IMR-90 (cell line): ENCODE measurements around the gene LDAH. TPM values are rescaled to one million over a fixed set of nuclear protein-coding genes. Genes with fewer than 3 reads are reported as not detected.

Source experiments
- ATAC-seq: fragments of 200-7000 bp; cut with Tn5 transposase; 2 replicates; pipeline ENCODE4 v1.9.1; 2020; ENCODE audit warnings: low read depth, mild to moderate bottlenecking, moderate library complexity
- BruUV-seq: library from RNA; stranded (reverse); fragments of 400-500 nt; replicated peaks from 2 replicates; lab custom pipeline; 2021; lab: Mats Ljungman, UMichigan
- CTCF ChIA-PET: fragments of 300-600 bp; formaldehyde crosslinking; extraction: SDS; loops from one replicate; lab custom pipeline; 2021; ENCODE audit warnings: antibody characterized with exemption; lab: Yijun Ruan, JAX
- POLR2A ChIA-PET: fragments of 300-600 bp; sonication (Branson Sonifier 250); formaldehyde crosslinking; loops from one replicate; lab custom pipeline; 2022; ENCODE audit warnings: antibody characterized with exemption; ENCODE audit not compliant: unreplicated experiment; lab: Charles Lee
- DNase-seq: peaks from one replicate; pipeline ENCODE4 v3.0.0; 2013
- H2AFZ ChIP-seq: replicated peaks from 2 replicates; pipeline ENCODE3; 2013; ENCODE audit warnings: low read length, mild to moderate bottlenecking; ENCODE audit not compliant: poor library complexity
- H2AK5ac ChIP-seq: 2 replicates; pipeline ENCODE4 v1.6.1; 2013; ENCODE audit warnings: low read depth, low read length, inconsistent platforms
- H2AK9ac ChIP-seq: replicated peaks from 2 replicates; pipeline ENCODE3; 2013; ENCODE audit warnings: mild to moderate bottlenecking, low read depth, low read length, moderate library complexity; ENCODE audit not compliant: poor library complexity
- H2BK120ac ChIP-seq: 2 replicates; pipeline ENCODE4 v1.6.1; 2013; ENCODE audit warnings: low read depth, low read length, inconsistent platforms
- H2BK15ac ChIP-seq: 3 replicates; pipeline ENCODE4 v1.6.1; 2013; ENCODE audit warnings: low read depth, low read length, inconsistent platforms
- H2BK20ac ChIP-seq: 2 replicates; pipeline ENCODE4 v1.6.1; 2013; ENCODE audit warnings: low read depth, mild to moderate bottlenecking, inconsistent platforms, low read length, moderate library complexity
- H2BK5ac ChIP-seq: 2 replicates; pipeline ENCODE4 v1.6.1; 2013; ENCODE audit warnings: mild to moderate bottlenecking, low read depth, low read length, inconsistent platforms; ENCODE audit not compliant: poor library complexity, severe bottlenecking
- H3K14ac ChIP-seq: replicated peaks from 2 replicates; pipeline ENCODE4 v1.6.1; 2013; ENCODE audit warnings: low read depth, low read length, inconsistent platforms
- H3K18ac ChIP-seq: 2 replicates; pipeline ENCODE4 v1.6.1; 2013; ENCODE audit warnings: low read depth, low read length, control low read depth
- H3K23ac ChIP-seq: 2 replicates; pipeline ENCODE4 v1.6.1; 2013; ENCODE audit warnings: low read depth, low read length, inconsistent platforms
- H3K27ac ChIP-seq: 2 replicates; pipeline ENCODE4 v1.5.1; 2013; ENCODE audit warnings: mild to moderate bottlenecking, control low read depth, low read length; ENCODE audit not compliant: insufficient read depth
- H3K27me3 ChIP-seq: 2 replicates; pipeline ENCODE4 v1.6.1; 2013; ENCODE audit warnings: low read length; ENCODE audit not compliant: control insufficient read depth, insufficient read depth
- H3K36me3 ChIP-seq: 2 replicates; pipeline ENCODE4 v1.6.1; 2013; ENCODE audit warnings: low read length, mixed read lengths; ENCODE audit not compliant: control insufficient read depth, insufficient read depth
- H3K4ac ChIP-seq: 2 replicates; pipeline ENCODE4 v1.6.1; 2013; ENCODE audit warnings: low read depth, low read length, inconsistent platforms
- H3K4me1 ChIP-seq: 2 replicates; pipeline ENCODE4 v1.6.1; 2013; ENCODE audit warnings: low read length, mixed read lengths; ENCODE audit not compliant: control insufficient read depth, insufficient read depth
- H3K4me2 ChIP-seq: 2 replicates; pipeline ENCODE4 v1.6.1; 2013; ENCODE audit warnings: low read depth, mild to moderate bottlenecking, control low read depth, low read length, moderate library complexity
- H3K4me3 ChIP-seq: 2 replicates; pipeline ENCODE4 v1.5.1; 2013; ENCODE audit warnings: low read depth, mild to moderate bottlenecking, control low read depth, low read length, moderate library complexity; ENCODE audit not compliant: insufficient read depth
- H3K56ac ChIP-seq: 2 replicates; pipeline ENCODE4 v1.6.1; 2013; ENCODE audit warnings: low read length, inconsistent platforms; ENCODE audit not compliant: insufficient read depth; ENCODE audit errors: extremely low read depth
- H3K79me1 ChIP-seq, 2 experiments: 2 replicates each; pipeline ENCODE4 v1.6.1; 2013; ENCODE audit warnings: low read length in 2 of 2, inconsistent platforms in 1 of 2, low read depth in 1 of 2
- H3K9ac ChIP-seq: 2 replicates; pipeline ENCODE4 v1.6.1; 2013; ENCODE audit warnings: low read depth, low read length, control low read depth
- H3K9me1 ChIP-seq: 2 replicates; pipeline ENCODE4 v1.6.1; 2013; ENCODE audit warnings: low read length, inconsistent platforms; ENCODE audit not compliant: insufficient read depth
- H3K9me3 ChIP-seq: 2 replicates; pipeline ENCODE4 v1.6.1; 2013; ENCODE audit warnings: low read length; ENCODE audit not compliant: control insufficient read depth, insufficient read depth
- H4K20me1 ChIP-seq: 2 replicates; pipeline ENCODE4 v1.6.1; 2013; ENCODE audit warnings: low read length, inconsistent platforms; ENCODE audit not compliant: insufficient read depth
- H4K5ac ChIP-seq: 2 replicates; pipeline ENCODE4 v1.6.1; 2013; ENCODE audit warnings: mild to moderate bottlenecking, low read depth, low read length, control low read depth
- H4K8ac ChIP-seq, 2 experiments: 2 replicates each; pipeline ENCODE4 v1.6.1; 2013; ENCODE audit warnings: low read depth in 2 of 2, low read length in 2 of 2, control low read depth in 1 of 2, inconsistent platforms in 1 of 2
- H4K91ac ChIP-seq: 2 replicates; pipeline ENCODE4 v1.6.1; 2013; ENCODE audit warnings: low read depth, low read length, inconsistent platforms; ENCODE audit not compliant: insufficient read depth
- BHLHE40 ChIP-seq: fragments of 150-350 bp; IDR thresholded peaks from 2 replicates; pipeline ENCODE4 v1.6.1; 2016; ENCODE audit warnings: mild to moderate bottlenecking, low read depth, low read length
- CEBPB ChIP-seq: IDR thresholded peaks from 2 replicates; pipeline ENCODE4 v1.6.1; 2012; ENCODE audit warnings: low read depth, low read length, improper control_type of control experiment
- CHD1 ChIP-seq: IDR thresholded peaks from 2 replicates; pipeline ENCODE4 v1.6.1; 2012; ENCODE audit warnings: low read depth, low read length, improper control_type of control experiment
- CTCF ChIP-seq: conservative IDR thresholded peaks from 2 replicates; pipeline ENCODE4 v1.5.1; 2012; ENCODE audit warnings: mild to moderate bottlenecking, low read depth, low read length, improper control_type of control experiment
- ELK1 ChIP-seq: fragments of 150-350 bp; IDR thresholded peaks from 2 replicates; pipeline ENCODE4 v1.6.1; 2016; ENCODE audit warnings: low read depth, mild to moderate bottlenecking, low read length, moderate library complexity, borderline replicate concordance
- FOS ChIP-seq: fragments of 150-350 bp; IDR thresholded peaks from 2 replicates; pipeline ENCODE4 v1.6.1; 2016; ENCODE audit warnings: low read depth, low read length
- MAFK ChIP-seq: IDR thresholded peaks from 2 replicates; pipeline ENCODE4 v1.6.1; 2012; ENCODE audit warnings: low read depth, low read length, improper control_type of control experiment
- MAZ ChIP-seq: IDR thresholded peaks from 2 replicates; pipeline ENCODE4 v1.6.1; 2012; ENCODE audit warnings: low read depth, mild to moderate bottlenecking, low read length, improper control_type of control experiment, moderate library complexity, borderline replicate concordance
- MXI1 ChIP-seq: IDR thresholded peaks from 2 replicates; pipeline ENCODE4 v1.6.1; 2012; ENCODE audit warnings: low read depth, mild to moderate bottlenecking, low read length, moderate library complexity, borderline replicate concordance
- NFE2L2 ChIP-seq: fragments of 150-350 bp; IDR thresholded peaks from 2 replicates; pipeline ENCODE4 v1.6.1; 2016; ENCODE audit warnings: low read depth, mild to moderate bottlenecking, low read length
- POLR2A ChIP-seq: IDR thresholded peaks from 2 replicates; pipeline ENCODE4 v1.6.1; 2012; ENCODE audit warnings: mild to moderate bottlenecking, low read depth, low read length
- RAD21 ChIP-seq: IDR thresholded peaks from 2 replicates; pipeline ENCODE4 v1.6.1; 2012; ENCODE audit warnings: low read length, improper control_type of control experiment
- RCOR1 ChIP-seq: IDR thresholded peaks from 2 replicates; pipeline ENCODE4 v1.6.1; 2012; ENCODE audit warnings: mild to moderate bottlenecking, low read length, improper control_type of control experiment; ENCODE audit not compliant: insufficient replicate concordance
- RFX5 ChIP-seq: IDR thresholded peaks from 2 replicates; pipeline ENCODE4 v1.8.0; 2012; ENCODE audit warnings: low read depth, mild to moderate bottlenecking, low read length, moderate library complexity
- SMC3 ChIP-seq: fragments of 150-350 bp; IDR thresholded peaks from 2 replicates; pipeline ENCODE4 v1.6.1; 2016; ENCODE audit warnings: low read depth, mild to moderate bottlenecking, antibody characterized with exemption, low read length, moderate library complexity
- USF2 ChIP-seq: fragments of 150-350 bp; IDR thresholded peaks from 2 replicates; pipeline ENCODE4 v1.6.1; 2017; ENCODE audit warnings: mild to moderate bottlenecking, antibody characterized with exemption, low read length, low read depth
- dilution Hi-C: fragments of 300-500 bp; cut with HindIII; formaldehyde crosslinking; loops from one replicate; pipeline ENCODE4 v1.14.3; 2018; ENCODE audit warnings: low sequenced_read_pairs; ENCODE audit not compliant: unreplicated experiment
- in situ Hi-C: fragments of 300-500 bp; cut with MboI; formaldehyde crosslinking; loops from 3 replicates; pipeline ENCODE4 v1.14.3; 2019; ENCODE audit warnings: low sequenced_read_pairs, inconsistent platforms, mixed read lengths
- intact Hi-C: fragments of 100-400 bp; cut with micrococcal nuclease; formaldehyde crosslinking; loops from 2 replicates; pipeline ENCODE4 v1.10.0; 2022
- polyA plus RNA-seq, 3 experiments: library from polyadenylated mRNA; depleted of rRNA; stranded (reverse); fragments of >200 nt; gene quantifications; 2 replicates each; pipeline ENCODE4 v1.2.3, GENCODE V29; 2012; ENCODE audit warnings: low replicate concordance in 1 of 3
- total RNA-seq: library from RNA; depleted of rRNA; stranded (reverse); fragments of >200 nt; gene quantifications from 2 replicates; pipeline ENCODE4 v1.2.3, GENCODE V29; 2012

Gene LDAH
- total and polyA plus RNA-seq, 2 of the 4 experiments (the other 2 are of a cell fraction), result 12.1 to 31.7 TPM

GRCh38 chr2:20803974-20804373 is 18.9 kb downstream of the LDAH start:
- ATAC-seq (no peak), DNase-seq (no peak)
- Histone ChIP-seq H3K9ac (no peak overlapping the region), H3K23ac (no peak overlapping the region), H3K14ac (no peak overlapping the region), H3K4me3 (no peak overlapping the region), H3K9me1 (peaks cover 3% of the 10 kb centered on the region; the same call in 1 of the 2 replicates), H3K4ac (no peak overlapping the region), H2BK120ac (no peak overlapping the region), H3K4me1 (no peaks in the 10 kb centered on the region), H2AK9ac (no peak overlapping the region), H2AK5ac (no peak overlapping the region), H4K8ac (no peak overlapping the region), H3K79me1 (no peaks in the 10 kb centered on the region; a peak in 1 of 4 replicates), H3K4me2 (no peak overlapping the region), H3K9me3 (no peaks in the 10 kb centered on the region), H2AFZ (no peak overlapping the region), H4K5ac (no peak overlapping the region), H3K27me3 (no peaks in the 10 kb centered on the region), H2BK15ac (no peak overlapping the region), H4K20me1 (peaks cover 4% of the 10 kb centered on the region; the same call in 1 of the 2 replicates), H3K56ac (no peak overlapping the region), H3K27ac (no peak overlapping the region), H4K91ac (no peak overlapping the region), H3K36me3 (no peaks in the 10 kb centered on the region), H3K18ac (no peak overlapping the region), H2BK5ac (no peak overlapping the region), H2BK20ac (no peak overlapping the region)
- ChIA-PET CTCF (no interaction called here), POLR2A (no interaction called here)
- TF ChIP-seq MAFK, result no peak
- no peak for TF ChIP-seq MAZ
- TF ChIP-seq BHLHE40, result no peak
- no peak for TF ChIP-seq MXI1
- TF ChIP-seq FOS, result no peak
- no peak for TF ChIP-seq POLR2A
- TF ChIP-seq RAD21, result no peak
- no peak for TF ChIP-seq ELK1
- TF ChIP-seq CTCF, result no peak
- TF ChIP-seq SMC3, result no peak
- TF ChIP-seq USF2, result no peak
- TF ChIP-seq RCOR1, result no peak
- no peak for TF ChIP-seq CEBPB
- no peak for TF ChIP-seq CHD1
- TF ChIP-seq RFX5, result no peak
- no peak for TF ChIP-seq NFE2L2
- dilution Hi-C loops, result no loop called here
- in situ Hi-C loops, result no loop called here
- intact Hi-C loops, result no loop called here
- BruUV-seq, result no TSS peak
